Effector CD8-positive, alpha-beta T cell (primary cell): ENCODE measurements around the gene CABLES1.
A peak's percentile ranks its signal among the peaks of the same experiment; 100 is the strongest.

Experiments
- DNase-seq: peaks from one replicate; lab custom pipeline; 2025; lab: John Stamatoyannopoulos, UW

CABLES1 gene

DNA sequence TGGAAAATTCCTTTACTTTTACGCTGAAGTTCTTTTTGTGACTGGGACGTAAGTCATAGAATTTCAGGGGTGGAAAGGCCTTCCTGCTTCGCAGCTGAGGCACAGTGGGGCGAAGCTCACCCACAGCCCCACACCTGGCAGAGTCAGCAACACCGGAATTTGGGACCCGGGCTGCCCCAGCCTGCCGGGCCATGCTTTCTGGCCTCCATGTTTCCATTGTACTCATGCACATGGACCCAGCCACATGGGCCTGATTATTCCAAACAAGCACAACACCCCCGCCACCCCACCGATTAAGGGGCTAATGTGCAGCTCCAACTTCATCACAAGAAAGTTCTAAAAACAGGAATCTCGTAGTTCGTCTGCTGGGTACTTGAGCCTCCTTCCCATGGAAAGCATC is 82.5 kb downstream of the CABLES1 start:
- DNase-seq: no peak

DNA sequence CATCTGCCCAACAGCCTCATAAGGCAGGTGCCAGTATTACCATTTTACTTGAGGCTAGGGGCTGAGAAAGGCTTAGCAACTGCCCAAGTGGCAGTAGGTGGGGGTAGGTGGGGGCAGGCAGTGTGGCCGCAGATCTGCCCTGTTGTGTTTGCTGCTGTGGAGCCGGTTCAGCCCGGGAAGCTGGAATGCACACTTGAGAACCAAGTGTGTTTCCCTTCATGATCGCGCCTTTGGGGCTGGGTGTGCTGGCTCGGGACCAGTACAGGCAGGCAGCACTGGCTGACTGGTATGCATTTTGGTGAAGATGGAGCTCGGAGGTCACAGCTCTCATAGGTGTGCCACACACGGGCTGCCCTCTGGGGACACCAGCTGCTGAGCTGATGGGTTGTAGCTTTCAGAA is 85.1 kb downstream of the CABLES1 start:
- no peak for DNase-seq

- no peak for DNase-seq
Observed at GRCh38 chr18:23223641-23224040, 88.4 kb downstream of the CABLES1 start.

- no peak for DNase-seq
Observed at GRCh38 chr18:23225503-23225902, 90.2 kb downstream of the CABLES1 start.

DNA sequence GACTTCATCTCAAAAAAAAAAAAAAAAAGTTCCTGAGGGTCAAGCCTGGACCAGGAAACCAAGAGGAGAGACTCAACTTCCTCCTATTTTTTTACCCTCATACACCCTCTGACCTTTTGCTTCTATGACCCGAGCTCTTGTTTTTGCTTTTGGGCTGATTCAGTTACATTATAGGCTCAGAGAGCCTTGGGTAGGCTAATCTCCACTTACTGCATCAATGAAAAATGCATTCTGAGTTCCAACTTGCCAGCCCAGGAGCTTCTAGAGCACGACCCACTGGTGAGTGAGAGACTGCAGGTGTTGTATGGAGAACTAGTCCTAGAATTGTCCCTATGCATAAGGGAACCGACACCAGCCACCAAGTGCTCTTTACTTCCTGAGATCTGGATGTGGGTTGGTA is 91.1 kb downstream of the CABLES1 start:
- DNase-seq: no peak

- no peak for DNase-seq
Observed at GRCh38 chr18:23226930-23227725, 91.8 kb downstream of the CABLES1 start.

- no peak for DNase-seq
Observed at GRCh38 chr18:23227726-23228070, 92.4 kb downstream of the CABLES1 start.

DNA sequence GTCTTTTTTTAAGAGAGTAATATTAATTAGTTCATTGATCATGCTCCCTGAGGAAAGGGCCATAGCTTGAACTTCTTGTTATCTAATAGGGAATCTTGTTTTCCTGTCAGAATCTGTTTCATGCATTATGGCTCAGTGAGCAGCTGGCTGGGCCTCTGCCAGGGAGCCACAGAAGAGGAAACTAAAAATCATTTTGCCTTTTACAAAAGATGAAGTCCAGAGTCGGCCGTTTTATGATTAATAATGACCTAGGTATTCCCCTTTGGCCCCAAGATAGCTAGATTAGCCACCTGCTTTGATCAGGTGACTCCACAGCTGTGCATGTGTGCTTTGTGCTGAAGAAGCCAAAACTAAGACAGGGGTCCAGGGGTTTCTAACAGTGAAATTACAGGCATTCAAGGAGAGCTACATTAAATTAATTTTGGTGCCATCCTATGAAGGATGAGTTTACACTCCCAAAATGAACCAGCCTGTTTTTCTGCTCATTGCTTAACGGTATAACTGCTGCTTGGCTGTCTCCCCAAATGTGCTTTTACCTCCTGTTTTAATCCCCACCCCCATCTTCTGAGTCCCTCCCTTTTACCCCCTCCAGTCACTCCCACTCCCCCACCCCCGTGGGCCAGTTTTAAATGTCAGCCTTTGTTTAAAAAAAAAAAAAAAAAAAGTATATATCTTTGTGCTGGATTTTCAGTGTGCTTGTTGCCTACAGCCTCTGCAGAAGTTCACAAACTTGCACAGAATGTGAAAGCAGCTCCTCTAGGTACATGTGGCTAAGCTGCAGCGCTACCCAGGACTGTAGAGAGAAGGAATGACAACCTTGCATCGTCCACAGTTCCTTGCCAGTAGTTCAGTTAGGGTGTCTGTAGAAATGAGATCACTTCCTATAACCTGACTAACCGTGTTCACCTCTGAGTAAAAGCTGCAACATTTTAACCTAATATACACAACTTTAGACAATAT is 93.1 kb downstream of the CABLES1 start:
- no peak for DNase-seq

DNA sequence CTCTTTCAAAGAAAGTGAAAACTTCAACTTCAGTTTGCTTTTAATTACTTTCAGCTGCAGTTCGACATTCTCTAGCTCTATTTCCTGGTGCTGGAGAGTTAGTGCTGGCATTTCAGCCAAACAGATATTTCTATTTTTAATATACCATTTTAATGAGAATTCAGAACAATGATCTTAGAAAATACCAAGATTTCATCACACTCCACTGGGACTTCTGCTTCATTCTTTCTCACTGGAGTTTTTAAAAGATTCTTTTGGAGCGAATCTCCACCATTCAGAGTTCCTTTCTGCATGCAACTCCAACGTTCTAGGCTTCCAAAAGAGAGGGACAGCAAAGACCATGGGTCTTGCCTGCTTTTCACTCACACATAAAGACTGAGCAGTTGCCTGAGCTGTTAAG is 94.2 kb downstream of the CABLES1 start:
- DNase-seq: no peak

DNA sequence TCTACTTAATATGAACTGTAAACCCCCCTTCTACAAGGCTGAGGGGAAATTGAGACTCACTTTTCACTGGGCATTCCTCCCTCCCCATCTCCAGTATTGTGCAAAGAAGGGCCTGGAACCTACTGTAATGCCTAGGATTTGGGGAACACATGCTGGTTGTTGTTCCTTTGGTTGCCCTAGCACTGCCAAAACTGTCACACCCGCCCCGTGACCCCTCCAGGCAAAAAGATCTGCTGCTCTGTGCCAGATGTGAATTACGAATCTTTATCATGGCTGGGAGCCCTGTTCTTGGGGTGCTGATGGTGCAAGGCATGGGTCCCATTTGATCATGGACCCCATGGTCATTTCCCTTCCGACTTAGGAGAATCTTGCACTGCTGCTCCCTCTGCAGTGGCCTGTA is 95.4 kb downstream of the CABLES1 start:
- DNase-seq: no peak

- DNase-seq: peak; percentile 25
Observed at GRCh38 chr18:23231340-23232021, 96.2 kb downstream of the CABLES1 start.

GRCh38 chr18:23232331-23232730 is 97.0 kb downstream of the CABLES1 start:
- no peak for DNase-seq

- DNase-seq: no peak
Observed at GRCh38 chr18:23234619-23235018, 99.3 kb downstream of the CABLES1 start.

- DNase-seq: no peak
Observed at GRCh38 chr18:23235336-23235735, 100.1 kb downstream of the CABLES1 start.

DNA sequence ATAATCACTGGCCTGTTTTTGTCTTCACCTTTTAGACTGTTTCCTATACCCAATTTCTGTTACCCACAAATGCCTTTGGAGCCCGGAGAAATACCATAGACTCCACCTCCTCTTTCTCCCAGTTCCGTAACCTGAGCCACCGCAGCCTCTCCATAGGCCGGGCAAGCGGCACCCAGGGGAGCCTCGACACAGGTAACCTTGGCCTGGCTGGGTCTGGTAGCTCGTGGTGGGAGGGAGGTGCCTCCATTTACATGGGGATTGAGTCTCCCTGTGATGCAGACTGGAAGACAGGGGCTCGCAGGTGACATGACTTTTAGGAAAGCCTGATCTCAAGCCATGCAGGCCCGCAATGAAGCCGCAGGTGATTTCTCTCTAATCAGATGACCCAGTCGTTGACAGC is 100.6 kb downstream of the CABLES1 start:
- DNase-seq: no peak

- DNase-seq: no peak
Observed at GRCh38 chr18:23236876-23237468, 101.7 kb downstream of the CABLES1 start.

DNA sequence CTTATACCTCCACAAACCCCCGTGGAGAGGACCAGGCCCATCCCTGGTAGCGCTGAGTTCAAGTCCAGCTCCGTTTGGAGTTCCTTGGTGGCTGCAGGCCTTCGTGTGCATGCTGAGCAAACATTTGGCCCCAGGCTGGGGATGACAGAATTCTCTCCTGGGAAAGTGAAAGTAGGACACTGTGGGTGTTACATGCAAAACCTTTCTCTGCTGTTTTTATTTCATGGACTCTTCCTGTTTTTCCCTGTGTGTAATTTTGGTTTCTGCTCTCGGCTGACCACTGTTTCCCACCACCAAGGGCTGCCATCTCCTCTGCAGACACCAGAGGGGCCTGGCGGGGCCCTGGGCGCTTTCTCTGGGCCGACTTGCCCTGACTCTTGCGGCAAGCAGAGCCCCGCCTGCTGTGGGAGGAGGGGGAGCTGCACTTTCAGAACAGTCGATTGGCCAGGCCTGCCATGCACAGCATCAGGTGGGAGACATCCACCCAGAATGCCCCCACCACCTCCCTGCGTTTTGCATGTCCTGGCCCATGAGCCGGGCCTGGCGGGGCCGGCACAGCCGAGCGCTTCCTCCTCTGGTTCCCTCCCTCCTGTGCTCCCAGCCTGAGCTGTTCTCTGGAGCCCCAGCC is 102.4 kb downstream of the CABLES1 start:
- no peak for DNase-seq

DNA sequence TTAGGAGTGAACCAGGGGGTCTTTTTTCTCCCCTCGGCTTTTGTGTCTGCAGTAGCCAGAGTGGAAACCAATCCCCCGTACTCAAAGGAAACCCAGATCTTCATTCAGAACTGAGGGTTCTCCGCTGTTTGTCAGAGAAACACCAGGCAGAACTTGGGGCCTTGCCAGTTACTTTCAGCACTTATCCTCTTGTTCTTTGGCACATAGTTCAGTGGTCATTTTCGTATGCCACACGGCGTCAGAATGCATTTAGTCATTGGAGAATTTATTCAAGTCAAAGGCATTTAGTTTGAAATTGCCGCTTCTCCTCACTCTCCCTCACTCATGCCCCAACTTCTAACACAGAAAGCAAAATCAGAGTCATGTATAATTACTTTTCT is 102.9 kb downstream of the CABLES1 start:
- no peak for DNase-seq

DNA sequence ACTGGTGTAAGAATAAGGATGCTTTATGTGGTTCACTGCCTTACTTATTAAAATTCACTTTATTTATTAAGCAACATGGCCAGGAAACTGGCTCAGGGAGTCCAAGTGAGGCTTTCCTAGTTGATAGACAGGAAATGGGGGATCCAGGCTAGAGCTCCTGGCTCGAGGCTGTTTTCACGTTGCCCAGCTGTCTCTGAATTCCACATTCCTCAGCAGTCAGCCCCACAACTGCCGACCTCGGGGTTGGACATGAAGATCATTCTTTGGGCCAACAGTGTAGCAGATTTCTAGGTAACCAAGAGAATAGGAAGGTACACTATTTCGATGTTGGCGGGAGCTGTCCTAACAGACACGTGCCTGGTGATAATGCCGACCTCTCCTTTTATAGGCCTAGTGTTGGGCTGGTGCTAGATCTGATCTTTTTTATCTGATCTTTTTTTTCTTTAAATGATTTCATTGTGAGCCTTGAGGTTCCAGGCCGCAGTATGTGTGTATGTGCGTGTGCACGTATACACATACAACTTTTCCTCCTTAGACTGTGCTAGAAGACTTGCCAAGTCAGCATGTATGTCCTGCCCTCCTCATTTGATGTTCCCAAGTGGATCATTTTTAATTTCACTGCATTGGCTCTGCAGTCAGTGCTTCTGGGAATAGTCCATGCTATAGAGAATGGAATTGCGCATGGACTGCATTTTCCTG is 103.5 kb downstream of the CABLES1 start:
- DNase-seq: no peak

- DNase-seq: no peak
Observed at GRCh38 chr18:23239350-23239692, 104.0 kb downstream of the CABLES1 start.
